HG02885 (cell line): ENCODE results near the gene COLGALT1.
"Not testable (repeated sequence)": the region's sequence is repeated elsewhere in the genome, so short reads cannot be mapped to it uniquely, and the experiment has no call there.

Experiments used
- ATAC-seq: cut with Tn5 transposase; IDR thresholded peaks from one replicate; pipeline ENCODE4 v1.9.1; 2021; ENCODE audit warnings: mild to moderate bottlenecking; ENCODE audit not compliant: unreplicated experiment, poor library complexity

COLGALT1 gene

DNA sequence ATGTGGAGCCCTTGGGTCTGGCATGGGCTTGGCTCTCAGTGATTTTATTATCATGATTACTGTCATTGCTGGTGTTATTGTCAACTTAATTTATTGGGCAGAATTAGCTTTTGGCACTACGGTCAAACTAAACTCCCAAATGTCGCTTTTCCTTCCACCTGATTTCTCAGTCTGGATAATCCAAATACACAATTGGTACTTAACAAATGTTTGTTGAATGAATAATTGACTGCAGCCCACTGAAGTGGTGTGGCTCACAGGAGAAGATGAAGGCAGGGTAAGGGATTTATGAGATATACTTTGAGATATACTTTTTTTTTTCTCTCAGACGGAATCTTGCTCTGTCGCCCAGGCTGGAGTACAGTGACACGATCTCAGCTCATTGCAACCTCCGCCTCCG, 1.5 kb downstream of the COLGALT1 start:
- ATAC-seq = no peak

DNA sequence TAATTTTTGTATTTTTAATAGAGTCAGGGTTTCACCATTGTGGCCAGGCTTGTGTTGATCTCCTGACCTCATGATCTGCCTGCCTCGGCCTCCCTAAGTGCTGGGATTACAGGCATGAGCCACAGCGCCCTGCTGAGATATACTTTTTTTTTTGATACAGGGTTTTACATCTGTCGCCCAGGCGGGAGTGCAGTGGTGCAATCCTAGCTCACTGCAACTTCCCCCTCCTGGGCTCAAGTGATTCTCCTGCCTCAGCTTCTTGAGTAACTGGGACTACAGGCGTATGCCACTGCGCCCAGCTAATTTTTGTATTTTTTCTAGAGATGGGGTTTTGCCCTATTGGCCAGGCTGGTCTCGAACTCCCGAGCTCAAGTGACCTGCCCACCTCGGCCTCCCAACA, 2.0 kb downstream of the COLGALT1 start:
- ATAC-seq = no peak

DNA sequence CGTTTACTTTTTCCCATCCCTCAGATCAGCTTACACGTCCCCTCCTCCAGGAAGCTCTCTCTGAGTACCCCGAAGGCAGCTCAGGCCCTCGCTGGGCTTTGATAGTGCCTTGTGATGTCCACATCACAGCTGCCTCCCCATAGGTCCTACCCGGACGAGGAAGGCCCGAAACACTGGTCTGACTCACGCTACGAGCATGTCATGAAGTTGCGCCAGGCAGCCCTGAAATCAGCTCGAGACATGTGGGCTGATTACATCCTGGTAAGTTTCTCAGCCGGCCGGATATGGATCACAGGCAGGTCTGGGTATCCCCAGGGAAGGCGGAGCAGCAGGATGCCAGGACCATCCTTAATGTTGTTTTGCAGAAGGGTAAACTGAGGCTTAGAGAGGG, 4.8 kb downstream of the COLGALT1 start:
- ATAC-seq = no peak

DNA sequence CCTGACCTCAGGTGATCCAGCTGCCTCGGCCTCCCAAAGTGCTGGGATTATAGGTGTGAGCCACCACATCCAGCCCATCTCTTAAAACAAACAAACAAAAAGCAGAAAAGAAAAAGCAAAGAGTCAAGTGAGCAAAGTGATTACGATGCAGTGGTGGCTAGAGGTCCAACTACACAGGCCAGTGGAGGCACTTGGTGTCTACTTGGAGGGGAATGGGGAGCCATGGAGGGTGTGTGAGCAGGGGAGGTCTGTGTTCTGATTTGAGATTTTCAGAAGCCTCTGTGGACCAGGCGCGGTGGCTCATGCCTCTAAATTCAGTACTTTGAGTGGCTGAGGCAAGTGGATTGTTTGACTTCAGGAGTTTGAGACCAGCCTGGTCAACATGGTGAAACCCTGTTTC, 6.6 kb downstream of the COLGALT1 start:
- ATAC-seq = no peak

DNA sequence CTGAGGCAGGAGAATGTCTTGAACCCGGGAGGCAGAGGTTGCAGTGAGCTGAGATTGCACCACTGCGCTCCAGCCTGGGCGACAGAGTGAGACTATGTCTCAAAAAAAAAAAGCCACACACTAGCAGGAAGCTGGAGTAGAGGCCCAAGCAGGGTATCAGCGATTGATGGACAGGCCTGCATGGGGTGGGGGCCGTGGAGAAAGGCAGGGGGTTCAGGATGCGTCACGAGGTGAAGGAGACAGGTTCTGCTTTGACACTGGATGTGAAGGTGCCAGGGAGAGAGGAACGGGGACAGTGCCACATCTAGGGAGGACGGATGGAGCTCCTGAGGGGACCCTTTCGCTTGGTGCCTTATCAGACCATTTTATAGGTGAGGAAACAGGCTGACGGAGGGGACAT, 7.1 kb downstream of the COLGALT1 start:
- ATAC-seq = no peak

DNA sequence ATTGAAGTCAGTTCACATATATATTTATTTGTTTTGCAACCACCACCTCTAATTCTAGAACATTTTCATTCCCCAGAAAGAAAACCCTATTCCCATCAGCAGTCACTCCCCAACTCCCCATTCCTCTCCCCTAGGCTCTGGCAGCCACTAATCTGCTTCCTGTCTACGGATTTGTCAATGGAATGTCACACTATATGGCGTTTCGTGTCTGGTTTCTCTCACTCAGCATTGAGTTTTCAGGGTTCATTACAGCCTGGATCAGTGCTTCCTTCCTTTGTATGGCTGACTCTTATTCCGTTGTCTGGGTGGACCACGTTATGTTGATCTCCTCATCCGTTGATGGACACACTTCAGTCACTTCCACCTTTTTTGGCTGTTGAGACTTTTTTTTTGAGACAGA, 9.3 kb downstream of the COLGALT1 start:
- no peak for ATAC-seq

DNA sequence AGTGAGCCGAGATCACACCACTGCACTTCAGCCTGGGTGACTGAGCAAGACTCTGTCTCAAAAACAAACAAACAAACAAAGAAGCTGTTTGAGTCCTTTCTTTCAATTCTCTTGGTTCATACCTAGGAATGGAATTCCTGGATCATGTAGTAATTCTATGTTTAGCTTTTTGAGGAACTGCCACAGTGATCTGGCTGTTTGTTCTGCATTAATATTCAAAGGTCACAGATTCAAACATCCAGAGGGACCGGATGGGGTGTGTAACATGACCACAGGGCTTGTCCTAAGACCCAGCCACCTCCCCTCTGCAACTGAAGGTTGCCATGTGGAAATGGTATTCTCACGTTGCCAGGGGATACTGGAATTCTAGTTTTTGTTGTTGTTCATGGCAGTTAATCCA, 10.2 kb downstream of the COLGALT1 start:
- ATAC-seq = no peak

DNA sequence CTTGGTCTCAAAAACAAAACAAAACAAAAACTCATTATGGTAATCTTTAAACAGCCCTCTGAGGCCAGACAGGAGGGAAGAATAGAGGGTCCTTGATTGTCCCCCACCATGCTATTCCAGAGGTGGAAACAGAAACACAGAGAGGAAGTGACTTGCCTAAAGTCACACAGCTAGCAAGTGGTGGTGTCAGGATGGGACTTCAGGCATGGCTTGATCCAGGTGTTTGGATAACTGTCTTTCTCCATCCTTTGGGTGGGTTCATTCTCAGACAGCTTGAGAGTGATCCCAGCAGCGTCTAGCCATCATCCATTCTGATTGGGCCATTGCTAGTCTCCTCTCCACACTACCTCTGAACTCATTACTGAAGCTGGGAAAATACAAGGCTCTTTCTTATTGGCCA, 12.5 kb downstream of the COLGALT1 start:
- no peak for ATAC-seq

DNA sequence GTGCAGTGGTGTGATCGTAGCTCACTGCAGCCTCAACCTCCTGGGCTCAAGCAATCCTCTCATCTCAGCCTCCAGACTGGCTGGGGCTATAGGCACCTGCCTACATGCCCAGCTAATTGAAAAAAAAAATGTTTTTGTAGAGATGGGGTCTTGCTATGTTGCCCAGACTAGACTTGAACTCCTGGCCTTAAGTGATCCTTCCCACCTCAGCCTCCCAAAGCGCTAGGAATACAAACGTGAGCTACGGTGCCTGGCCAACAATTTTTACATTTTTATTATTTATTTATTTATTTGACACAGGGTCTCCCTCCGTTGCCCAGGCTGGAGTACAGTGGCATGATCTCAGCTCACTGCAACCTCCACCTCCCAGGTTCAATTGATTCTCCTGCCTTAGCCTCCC, 14.8 kb downstream of the COLGALT1 start:
- not testable (repeated sequence) for ATAC-seq

DNA sequence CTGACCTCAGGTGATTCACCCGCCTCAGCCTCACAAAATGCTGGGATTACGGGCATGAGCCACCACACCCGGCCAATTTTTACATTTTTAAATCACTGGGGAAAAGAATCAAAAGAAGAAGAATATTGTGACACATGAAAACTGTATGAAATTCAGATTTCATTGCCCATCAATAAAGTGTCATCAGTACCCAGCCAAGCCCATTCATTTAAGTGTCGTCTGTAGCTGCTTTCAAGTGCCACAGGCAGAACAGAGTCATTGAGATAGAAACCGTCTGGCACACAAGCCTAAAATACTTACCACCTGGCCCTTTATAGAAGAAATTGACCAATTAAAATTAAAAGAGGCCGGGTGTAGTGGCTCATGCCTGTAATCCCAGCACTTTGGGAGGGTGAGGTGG, 15.3 kb downstream of the COLGALT1 start:
- ATAC-seq = no peak

DNA sequence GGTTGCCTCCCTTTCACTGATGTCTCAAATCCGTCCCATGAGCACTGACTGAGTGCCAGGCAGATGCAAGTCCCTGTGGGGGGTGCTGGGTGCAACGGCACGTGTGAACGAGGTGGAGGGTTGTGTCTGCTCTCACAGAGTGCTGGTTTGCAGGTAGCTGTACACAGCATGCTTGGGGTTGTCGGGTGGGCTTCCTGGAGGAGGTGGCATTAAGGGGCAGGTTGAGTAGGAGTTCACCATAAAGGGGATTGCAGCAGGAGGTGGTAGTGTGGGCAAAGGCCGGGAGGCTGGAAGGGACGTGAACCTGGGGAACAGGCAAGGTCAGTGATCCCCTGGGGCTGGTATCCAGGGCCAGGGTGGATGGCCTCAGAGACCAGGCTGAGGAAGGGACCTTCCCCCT, 17.2 kb downstream of the COLGALT1 start:
- no peak for ATAC-seq

DNA sequence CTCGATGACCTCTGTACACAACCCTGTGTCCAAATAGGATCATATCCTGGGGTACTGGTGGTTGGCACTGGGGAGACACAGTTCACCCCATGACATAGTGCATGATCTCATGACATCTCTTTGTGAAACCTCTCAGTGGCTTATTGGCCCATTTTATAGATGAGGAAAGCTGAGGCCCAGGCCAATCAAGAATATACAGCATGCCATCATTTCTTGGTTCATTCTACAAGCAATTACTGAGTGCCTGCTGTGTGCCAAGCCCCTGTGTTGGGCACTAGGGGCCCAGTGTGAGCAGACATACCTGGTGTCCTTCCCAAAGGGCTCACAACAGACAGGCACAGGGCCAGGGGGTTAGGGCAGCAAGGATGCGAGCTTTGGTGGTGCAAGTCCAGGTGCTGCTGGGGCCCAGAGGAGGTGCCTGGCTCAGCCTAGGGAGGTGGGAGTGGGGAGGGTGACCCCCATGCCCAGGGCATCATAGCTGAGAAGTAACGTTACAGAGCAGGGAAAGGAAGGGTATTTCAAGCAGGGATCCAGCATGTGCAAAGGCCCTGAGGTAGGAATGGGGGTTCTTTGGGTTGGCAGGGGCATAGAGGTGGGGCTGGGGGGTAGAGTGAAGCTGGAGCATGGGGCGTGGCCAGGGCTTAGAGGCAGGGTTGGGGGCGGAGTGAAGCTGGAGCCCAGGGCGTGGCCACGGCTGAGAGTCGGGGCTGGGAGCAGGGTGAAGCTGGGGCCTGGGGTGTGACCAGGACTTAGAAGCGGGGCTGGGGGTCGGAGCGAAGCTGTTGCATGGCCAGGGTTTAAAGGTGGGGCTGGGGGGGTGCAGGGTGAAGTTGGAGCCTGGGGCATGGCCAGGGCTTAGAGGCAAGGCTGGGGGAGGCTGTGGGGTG, 20.7 kb downstream of the COLGALT1 start:
- ATAC-seq = no peak

DNA sequence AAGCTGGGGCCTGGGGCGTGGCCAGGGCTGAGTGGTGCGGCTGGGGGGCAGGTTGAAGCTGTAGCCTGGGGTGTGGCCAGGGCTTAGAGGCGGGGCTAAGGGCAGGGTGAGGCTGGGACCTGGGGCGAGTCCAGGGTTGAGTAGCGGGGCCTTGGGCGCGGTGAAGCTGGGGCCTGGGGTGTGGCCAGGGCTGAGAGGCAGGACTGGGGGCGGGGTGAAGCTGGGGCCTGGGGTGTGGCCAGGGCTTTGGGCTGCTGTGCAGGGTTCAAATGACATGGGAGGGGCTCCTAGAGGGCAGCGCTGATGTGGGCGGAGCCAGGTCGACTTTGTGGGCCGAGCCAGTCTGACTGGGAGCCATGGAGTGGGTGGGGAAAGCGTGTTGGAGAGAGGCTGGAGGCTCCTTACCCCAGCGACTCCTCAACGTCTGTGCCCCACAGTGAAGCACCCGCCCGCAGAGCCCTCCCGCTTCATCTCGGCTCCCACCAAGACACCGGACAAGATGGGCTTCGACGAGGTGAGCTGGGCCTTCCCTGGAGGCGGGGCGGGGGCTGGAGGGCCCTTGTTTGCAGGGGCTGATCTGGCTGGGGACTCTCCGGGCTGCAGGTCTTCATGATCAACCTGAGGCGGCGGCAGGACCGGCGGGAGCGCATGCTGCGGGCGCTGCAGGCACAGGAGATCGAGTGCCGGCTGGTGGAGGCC, 21.5 kb downstream of the COLGALT1 start:
- ATAC-seq = no peak

DNA sequence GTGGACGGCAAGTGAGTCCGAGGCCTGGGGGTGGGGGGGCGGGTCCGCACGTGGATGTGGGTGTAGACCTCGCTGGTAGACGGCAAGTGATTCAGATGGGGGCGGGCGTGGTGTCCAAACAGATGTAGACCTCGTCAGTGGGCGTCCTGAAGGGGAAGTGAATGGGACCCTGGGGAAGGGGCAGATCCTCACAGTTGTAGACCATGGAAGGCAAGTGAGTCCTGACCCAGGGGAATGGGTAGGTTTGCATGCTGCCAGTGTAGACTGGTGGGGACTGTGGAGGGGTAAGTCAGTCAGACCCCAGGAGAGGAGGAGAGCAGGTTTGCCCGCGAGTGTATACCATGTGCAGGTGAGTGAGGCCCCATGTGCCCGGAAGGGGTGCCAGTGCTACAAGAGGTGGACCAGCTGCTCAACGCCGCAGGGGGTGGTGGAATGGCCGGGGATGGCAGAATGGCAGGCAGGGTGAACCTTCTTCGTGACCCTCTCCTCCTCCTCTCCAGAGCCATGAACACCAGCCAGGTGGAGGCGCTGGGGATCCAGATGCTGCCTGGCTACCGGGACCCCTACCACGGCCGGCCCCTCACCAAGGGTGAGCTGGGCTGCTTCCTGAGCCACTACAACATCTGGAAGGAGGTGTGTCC, 22.1 kb downstream of the COLGALT1 start:
- ATAC-seq = no peak

DNA sequence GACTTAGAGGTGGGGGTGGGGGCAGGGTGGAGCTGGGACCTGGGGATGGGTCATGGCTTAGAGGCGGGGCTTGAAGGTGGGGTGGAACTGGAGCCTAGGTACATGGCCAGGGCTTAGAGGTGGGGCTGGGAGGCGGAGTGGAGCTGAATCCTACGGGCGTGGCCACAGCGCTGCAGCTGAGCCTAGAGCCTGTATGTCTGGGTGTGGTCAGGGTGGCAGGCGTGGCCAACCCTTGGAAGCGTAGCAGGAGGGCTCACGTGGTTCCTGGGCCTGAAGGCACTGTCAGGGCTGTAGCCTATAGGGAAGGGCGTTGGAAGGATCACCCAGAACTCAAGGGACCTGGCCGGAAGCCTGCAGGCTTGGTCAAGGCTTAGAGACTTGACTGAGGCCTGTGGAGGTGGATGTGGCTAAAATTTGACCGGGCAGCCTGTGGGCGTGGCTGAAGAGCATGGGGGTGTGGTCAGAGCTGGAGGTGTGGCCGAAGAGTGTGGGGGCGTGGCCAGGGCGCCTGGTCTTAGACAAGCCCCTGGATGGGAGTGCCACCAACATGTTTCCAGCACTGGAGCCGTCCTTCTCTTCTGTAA, 24.3 kb downstream of the COLGALT1 start:
- peak; percentile 73 for ATAC-seq

DNA sequence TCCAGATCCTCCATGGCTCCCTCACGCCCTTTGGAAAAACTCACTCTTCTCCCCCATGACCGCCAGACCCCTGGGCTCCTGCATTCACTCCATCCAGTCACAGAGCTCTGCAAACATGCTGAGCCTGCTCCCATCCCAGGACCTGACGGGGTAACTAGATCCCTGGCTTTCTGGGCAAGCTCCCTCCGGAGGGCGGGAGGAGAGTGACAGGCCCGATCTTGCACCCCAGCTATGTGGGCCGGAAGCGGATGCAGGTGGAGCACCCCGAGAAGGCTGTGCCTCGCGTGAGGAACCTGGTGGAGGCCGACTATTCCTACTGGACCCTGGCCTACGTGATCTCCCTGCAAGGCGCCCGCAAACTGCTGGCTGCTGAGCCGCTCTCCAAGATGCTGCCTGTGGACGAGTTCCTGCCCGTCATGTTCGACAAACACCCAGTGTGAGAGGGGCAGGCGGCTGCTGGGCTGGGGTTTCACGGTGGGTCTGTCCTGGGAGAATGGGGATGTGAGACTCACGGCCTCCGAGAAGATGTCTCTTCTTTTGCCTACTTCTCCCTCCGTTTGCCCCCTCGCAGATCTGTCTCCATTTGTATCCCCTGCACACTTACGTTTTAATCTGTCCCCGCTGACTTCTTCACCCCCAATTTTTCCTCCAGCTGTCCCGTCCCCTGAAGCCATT, 25.2 kb downstream of the COLGALT1 start:
- ATAC-seq = no peak

DNA sequence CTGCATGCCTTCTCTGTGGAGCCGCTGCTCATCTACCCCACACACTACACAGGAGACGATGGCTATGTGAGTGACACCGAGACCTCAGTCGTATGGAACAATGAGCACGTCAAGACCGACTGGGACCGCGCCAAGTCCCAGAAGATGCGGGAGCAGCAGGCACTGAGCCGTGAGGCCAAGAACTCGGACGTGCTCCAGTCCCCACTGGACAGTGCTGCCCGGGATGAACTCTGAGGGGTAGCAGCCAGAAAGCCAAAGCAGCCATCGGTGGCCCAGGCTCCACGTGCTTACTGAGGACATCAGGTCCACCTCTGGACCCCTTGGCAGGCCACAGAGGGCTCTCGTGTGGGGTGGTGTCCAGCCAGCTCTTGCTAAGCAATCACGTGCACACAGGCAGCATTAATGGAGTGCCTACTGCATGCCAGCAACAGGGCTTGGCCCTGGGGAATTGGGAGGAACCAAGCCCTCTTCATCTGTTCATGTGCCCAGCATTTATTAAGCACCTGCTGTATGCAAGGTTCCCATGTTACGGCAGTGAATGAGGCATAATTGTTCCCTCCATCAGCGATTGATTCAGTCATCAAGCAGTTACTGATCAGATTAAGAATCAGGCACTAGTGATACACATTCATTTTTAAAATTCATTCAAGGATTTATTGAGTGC, 25.9 kb downstream of the COLGALT1 start:
- no peak for ATAC-seq

DNA sequence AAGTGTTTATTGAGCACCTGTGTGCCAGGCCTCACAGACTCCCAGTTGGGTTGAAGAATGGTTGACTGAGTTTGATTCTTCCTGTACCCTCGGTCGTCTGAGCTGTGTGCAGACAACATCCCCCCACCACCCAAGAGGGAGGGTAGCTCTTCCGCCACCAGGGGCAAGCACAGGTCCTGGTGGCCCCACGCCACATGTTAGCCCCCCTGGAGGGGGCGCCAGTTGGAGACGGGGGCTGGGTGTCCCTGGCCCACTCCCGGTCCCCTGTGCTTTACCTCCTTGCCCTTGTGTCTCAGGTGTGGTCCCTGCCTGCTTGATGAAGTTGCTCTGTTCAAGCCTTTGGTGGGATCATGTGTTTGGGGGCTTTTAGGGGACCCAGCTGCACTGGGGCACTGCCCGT, 27.2 kb downstream of the COLGALT1 start:
- ATAC-seq = no peak

DNA sequence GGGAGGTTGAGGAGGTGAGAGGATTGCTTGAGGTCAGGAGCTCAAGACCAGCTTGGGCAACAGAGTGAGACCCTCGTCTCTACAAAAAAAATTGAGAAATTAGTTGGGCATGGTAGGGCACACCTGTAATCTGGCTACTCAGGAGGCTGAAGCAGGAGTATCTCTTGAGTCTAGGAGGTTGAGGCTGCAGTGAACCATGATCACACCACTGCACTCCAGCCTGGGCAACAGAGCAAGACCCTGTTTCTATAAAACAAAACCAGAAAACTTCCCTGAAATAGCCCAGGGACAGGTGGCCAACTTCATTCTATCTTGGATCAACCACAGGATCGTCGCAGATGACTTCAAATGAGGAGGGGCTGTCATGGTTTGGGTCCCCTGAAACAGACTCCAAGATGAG, 28.7 kb downstream of the COLGALT1 start:
- ATAC-seq = no peak

DNA sequence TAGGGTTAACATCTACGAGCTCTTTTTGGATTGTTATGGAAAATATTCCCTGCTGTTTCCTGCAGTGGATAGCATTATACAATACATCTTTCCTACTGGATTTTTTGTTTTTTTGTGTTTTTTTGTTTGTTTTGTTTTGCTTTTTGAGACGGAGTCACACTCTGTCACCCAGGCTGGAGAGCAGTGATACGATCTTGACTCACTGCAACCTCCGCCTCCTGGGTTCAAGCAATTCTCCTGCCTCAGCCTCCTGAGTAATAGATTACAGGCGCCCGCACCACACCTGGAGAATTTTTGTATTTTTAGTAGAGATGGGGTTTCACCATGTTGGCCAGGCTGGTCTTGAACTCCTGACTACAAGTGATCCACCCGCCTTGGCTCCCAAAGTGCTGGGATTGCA, 29.9 kb downstream of the COLGALT1 start:
- not testable (repeated sequence) for ATAC-seq
